NCI-H2107 treated with DMSO at 0.1 percent for 48 hours (cell line): Measurements from ENCODE around the gene VPS13C.

ENCODE experiments used
- DNase-seq: peaks from one replicate; lab custom pipeline; 2025; ENCODE audit not compliant: unreplicated experiment; lab: John Stamatoyannopoulos, UW

Gene VPS13C

GRCh38 chr15:61820951-61821350 is 239.3 kb downstream of the VPS13C start:
- DNase-seq: no peak

DNA sequence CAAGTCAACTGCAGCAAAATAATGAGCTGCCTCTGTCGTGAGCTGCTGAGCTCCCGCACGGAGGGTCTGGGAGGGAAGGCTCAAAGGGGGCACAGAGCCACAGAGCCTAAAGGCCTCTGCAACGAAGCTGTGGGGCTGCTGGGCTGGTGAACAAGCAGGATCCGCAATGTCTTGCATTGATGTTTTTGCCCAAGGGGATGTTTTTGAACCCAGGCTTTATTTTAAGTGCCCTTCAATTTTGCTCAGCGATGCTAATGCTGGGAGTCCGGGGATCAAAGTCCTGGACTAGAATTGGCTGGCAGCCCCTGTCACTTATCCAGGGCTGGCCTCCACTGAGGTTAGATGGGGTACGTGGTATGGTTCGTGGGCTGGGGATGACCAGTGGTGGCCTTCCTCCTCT is 240.0 kb downstream of the VPS13C start:
- DNase-seq: no peak

DNA sequence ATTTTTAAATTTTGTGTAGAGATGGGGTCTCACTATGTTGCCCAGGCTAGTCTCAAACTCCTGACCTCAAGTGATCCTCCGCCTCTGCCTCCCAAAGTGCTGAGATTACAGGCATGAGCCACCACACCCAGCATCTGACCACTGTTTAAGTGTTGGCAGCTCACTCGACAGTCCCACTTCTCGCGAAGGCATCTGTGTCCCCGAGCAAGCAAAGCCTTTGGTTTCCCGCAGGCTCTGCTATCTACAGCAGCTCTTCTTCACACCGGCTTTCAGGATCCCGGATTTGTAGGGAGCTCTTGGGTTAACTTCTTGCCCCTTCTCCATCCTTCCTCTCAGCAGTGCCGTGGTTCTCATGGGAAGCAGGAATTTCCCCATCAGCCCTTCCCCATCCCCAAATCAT is 240.9 kb downstream of the VPS13C start:
- no peak for DNase-seq

- DNase-seq: no peak
Observed at GRCh38 chr15:61818801-61819200, 241.4 kb downstream of the VPS13C start.

- no peak for DNase-seq
Observed at GRCh38 chr15:61816856-61817255, 243.4 kb downstream of the VPS13C start.

GRCh38 chr15:61815356-61816083 is 244.7 kb downstream of the VPS13C start:
- DNase-seq: no peak

- no peak for DNase-seq
Observed at GRCh38 chr15:61812476-61812875, 247.8 kb downstream of the VPS13C start.

DNA sequence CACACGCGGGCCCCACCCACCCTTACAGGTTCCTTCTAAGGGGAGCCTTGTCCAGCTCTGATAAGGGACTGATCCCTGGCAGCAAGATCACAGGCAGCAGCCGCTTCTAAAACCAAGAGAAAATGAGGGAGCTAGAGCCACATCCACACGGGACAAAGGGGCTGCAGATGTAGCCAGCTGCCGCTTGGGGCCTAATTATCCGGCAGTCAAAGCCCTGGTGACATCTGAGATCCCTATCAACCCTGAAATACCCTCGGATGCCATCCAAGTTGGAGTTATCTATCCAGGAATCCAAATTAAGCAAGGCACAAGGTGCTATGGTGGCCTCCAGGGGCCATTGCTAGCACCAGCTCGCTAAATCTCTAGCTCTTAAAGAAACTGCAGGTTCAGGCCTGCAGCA is 248.3 kb downstream of the VPS13C start:
- no peak for DNase-seq

DNA sequence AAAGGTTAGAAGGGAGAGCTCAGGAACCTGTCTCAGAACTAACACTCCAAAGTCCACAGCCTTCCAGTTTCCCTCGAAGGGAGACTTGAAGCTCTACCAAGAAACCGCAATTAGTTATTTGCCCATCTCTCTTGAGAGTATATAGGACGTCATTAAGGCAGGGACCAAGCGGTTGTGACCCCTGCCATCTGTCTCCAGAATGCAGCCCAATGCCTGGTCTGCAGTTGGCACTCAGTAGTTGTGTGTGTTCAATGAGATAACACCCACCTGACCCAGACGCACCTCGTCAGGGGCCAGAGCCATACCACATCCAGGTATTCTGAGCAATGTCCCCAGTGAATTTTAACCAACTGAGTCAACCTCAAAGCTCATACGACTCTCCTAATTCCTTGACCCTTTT is 251.0 kb downstream of the VPS13C start:
- DNase-seq: no peak

DNA sequence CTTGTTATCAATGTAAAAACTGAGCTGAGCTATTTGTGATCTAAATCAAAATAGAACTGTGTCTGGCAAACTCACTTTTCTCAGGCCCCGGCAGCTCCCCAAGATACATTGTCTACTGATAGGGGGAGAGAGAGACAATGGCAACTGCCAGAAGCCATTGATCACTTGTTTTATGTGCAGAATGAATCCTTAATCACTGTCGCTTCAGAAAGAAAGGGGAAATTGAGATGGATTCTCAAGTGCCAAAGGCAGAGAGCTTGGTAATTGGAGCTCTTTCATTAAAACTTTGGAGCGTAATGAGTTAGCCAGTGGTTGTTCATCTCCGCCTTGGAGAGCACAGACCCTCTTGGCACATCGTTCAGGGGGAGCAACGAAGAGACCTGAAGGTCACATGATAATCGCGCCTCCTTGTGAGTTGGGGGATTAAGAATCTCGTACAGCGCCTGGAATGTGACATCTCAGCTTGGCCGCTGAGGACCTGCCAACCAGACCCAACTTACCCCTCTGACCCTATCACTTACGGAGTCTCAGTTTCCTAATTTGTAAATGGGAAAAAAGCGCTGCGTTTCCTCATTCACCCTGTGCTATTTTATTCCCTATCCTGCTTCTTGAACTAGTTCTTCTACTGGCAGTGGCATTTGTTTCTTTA is 252.8 kb downstream of the VPS13C start:
- no peak for DNase-seq
